ENCODE data around the gene RHOXF1. TPM values are rescaled to one million over a fixed set of nuclear protein-coding genes. Genes with fewer than 3 reads are reported as not detected.
"Not testable (repeated sequence)": the region's sequence is repeated elsewhere in the genome, so short reads cannot be mapped to it uniquely, and the experiment has no call there.

RHOXF1 gene
- not detected for total RNA-seq

GRCh38 chrX:120115438-120115963 is at the start of gene RHOXF1:
Gene RHOXF1, minus strand, starts transcription at chrX:120115913. Its CDS starts 51 bp downstream, at chrX:120115862.
- no peak for TF ChIP-seq CTCF (IDR thresholded peaks at IDR 0.05)
- ATAC-seq (ENCODE audit: low FRiP score), result no peak
- DNase-seq (ENCODE audit: low spot score), result no peak

- not testable (repeated sequence) for ATAC-seq (ENCODE audit: low FRiP score); DNase-seq (ENCODE audit: low spot score)
Observed at GRCh38 chrX:120159086-120159485, 43.4 kb upstream of the RHOXF1 start.

- not testable (repeated sequence) for DNase-seq (ENCODE audit: low spot score); ATAC-seq (ENCODE audit: low FRiP score)
Observed at GRCh38 chrX:120158313-120158712, 42.6 kb upstream of the RHOXF1 start, which contains the start of gene RHOXF2. Gene RHOXF2, plus strand, starts transcription at chrX:120158613. Its CDS starts 138 bp downstream, at chrX:120158751.

- not testable (repeated sequence) for DNase-seq (ENCODE audit: low spot score)
- peak; percentile 51 for ATAC-seq (ENCODE audit: low FRiP score)
Observed at GRCh38 chrX:120150109-120150744, 34.5 kb upstream of the RHOXF1 start.

GRCh38 chrX:120147537-120147936 is 31.8 kb upstream of the RHOXF1 start:
- TF ChIP-seq CTCF (IDR thresholded peaks at IDR 0.05), result no peak
- no peak for ATAC-seq (ENCODE audit: low FRiP score)
- no peak for DNase-seq (ENCODE audit: low spot score)

- ATAC-seq (ENCODE audit: low FRiP score); DNase-seq (ENCODE audit: low spot score): not testable (repeated sequence)
Observed at GRCh38 chrX:120146323-120146722, 30.6 kb upstream of the RHOXF1 start.

- no peak for DNase-seq (ENCODE audit: low spot score)
- no peak for ATAC-seq (ENCODE audit: low FRiP score)
- TF ChIP-seq CTCF (IDR thresholded peaks at IDR 0.05), result no peak
Observed at GRCh38 chrX:120145295-120145925, 29.7 kb upstream of the RHOXF1 start.

- no peak for TF ChIP-seq CTCF (IDR thresholded peaks at IDR 0.05)
- ATAC-seq (ENCODE audit: low FRiP score) (no peak), DNase-seq (ENCODE audit: low spot score) (no peak)
Observed at GRCh38 chrX:120144178-120144844, 28.6 kb upstream of the RHOXF1 start.
